T-helper 2 cell treated with Interferon-gamma antibody and Interleukin-4, amounts not matched to agents 100 ng/mL and 5 ng/mL, for 36 hours (primary cell): ENCODE measurements around the gene ROBO3. TPM values are rescaled to one million over a fixed set of nuclear protein-coding genes. Genes with fewer than 3 reads are reported as not detected.

Experiments
- intact Hi-C: fragments of 100-400 bp; cut with micrococcal nuclease; formaldehyde crosslinking; loops from one replicate; pipeline ENCODE4 v1.15.1; 2023
- total RNA-seq: library from RNA; stranded (reverse); gene quantifications from 2 replicates; pipeline ENCODE4 v1.2.3, GENCODE V29; 2022

The ROBO3 gene
- total RNA-seq, 1 donor from 2014 or later, result 6.8 TPM

DNA sequence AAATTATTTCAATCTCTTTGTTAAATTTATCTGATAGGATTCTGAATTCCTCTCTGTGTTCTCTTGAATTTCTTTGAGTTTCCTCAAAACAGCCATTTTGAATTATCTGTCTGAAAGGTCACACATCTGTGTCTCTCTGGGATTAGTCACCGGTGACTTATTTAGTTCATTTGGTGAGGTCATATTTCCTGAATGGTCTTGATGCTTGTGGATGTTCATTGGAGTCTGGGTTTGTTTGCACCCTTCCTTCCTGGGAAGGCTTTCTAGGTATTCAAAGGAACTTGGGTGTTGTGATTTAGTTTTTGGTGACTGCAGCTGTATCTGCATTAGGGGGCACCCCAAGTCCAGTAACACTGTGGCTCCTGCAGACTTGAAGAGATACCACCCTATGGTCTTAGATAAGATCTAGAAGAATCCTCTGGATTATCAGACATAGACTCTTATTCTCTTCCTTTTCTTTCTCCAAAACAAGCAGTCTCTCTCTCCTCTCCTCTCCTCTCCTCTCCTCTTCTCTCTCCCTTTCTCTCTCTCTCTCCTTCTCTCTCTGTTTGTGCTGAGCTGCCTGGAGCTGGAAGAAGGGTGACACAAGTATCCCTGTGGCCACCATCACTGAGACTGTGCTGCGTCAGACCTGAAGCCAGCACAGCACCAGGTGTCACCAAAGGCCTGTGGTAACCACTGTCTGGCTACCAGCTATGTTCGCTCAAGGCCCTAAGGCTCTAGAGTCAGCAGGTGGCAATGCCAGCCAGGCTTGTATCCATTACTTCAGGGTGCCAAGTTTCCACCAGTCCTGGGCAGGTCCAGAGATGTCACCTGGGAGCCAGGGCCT is 50.5 kb downstream of the ROBO3 start:
- intact Hi-C loops, result no loop called here

DNA sequence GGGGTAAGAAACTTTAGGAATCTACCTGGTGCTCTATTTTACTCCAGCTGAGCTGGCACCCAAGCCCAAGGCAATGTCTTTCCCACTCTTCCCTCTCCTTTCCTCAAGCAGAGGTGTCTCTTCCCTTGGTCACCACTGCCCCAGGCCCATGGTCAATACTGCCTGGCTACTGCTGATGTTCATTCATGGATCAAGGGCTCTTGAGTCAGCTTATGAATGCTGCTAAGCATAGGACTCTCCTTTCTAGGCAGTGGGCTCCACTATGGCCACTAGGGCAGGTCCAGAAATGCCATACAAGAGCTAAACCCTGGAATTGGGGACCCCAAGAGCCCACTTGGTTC is 51.1 kb downstream of the ROBO3 start:
- intact Hi-C loops, result no loop called here

DNA sequence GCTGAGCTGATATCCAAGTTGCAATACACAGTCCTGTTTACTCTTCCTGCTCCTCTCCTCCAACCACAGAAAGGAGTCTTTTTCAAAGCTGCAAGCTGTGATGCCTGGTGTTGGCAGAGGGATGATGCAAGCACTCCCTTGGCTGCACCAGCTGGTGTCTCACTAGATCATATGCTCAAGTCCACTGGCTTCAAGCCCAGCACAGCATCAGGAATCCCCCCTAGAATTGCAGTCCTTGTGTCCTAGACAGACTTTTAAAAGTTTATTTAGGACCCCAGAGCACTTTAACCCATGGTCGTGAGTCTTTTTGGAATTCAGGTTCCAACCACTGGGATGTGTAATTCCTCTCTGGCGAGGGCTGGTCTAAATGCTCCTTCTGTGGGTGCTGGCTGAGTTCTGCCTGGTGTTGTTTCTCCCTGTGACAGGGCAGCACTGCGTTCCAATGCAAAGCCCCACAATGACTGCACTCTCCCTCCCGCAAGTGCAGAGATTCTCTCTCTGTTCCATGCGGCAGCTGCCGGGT is 51.9 kb downstream of the ROBO3 start:
- intact Hi-C loops, result no loop called here

- intact Hi-C loops, result no loop called here
Measured at GRCh38 chr11:124918950-124919349, 53.7 kb downstream of the ROBO3 start, which contains the start of gene HEPN1. Gene HEPN1 (plus strand): TSS chr11:124919250.

GRCh38 chr11:124919898-124920297 is 54.7 kb downstream of the ROBO3 start:
- intact Hi-C loops, result no loop called here

DNA sequence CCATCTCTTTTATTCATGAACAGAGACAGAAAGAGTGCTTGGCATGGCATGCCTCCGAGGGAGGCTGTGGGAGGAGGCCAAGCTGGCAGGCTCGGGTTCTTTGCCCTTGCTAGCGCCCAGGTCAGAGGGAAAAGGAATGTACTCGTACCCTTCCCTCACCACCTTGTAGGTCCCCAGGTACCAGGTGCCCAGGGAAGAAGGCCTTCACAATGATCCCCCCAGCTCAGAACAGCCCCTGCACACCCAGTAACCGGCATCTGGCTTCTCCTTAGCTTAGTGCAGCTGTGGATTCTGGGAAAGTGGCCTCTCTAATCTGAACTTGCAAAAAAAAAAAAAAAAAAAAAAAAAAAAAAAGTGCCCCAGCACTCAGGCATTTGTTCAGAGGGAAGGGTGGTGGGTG is 55.1 kb downstream of the ROBO3 start:
- intact Hi-C loops, result no loop called here

- intact Hi-C loops, result no loop called here
Measured at GRCh38 chr11:124920870-124921609, 55.8 kb downstream of the ROBO3 start.

- intact Hi-C loops, result no loop called here
Measured at GRCh38 chr11:124922831-124923230, 57.6 kb downstream of the ROBO3 start.

GRCh38 chr11:124923296-124923695 is 58.1 kb downstream of the ROBO3 start:
- intact Hi-C loops, result no loop called here

DNA sequence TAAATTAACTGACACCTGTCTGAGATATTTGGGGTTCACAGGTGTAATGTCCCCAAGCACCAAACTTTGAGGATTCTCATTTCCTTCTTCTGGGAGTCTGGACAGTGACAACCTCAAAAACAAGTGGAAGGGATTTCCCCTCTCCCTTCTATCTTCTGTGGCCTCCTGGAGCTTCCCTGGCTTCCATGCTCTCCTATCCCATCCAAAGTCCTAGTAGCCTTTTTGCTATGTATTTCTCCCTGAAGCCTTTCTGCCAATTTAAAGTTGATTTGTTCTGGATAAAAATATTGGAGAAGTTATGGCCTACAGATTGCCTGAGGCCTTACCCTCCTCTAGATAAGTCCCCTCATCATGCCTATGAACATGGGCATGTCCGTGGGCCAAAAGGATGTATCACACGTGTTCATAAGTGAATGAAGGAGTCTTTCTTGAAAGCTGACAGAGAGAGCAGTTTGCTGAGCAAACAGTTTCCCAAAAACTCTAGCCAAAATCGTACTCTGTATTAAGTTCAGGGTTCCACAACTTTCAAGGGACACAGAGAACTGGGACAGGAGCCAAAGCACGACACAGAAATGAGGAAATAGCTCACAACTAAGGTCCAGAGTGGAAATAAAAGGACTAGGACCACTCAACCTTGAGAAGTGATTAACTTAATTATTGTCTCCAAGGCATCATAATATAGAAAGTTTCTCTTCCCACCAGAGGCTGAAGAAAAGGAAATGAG is 63.9 kb downstream of the ROBO3 start:
- intact Hi-C loops, result no loop called here

- intact Hi-C loops, result no loop called here
Measured at GRCh38 chr11:124930799-124931198, 65.6 kb downstream of the ROBO3 start.

Other genes starting within 250 kb of the ROBO3 start
- 36.3 and 38.7 TPM in 2 replicates for gene TBRG1, start 242.6 kb upstream of the ROBO3 start, total RNA-seq
- 5.2 and 5.5 TPM in 2 replicates for gene SIAE, start 191.7 kb upstream of the ROBO3 start, total RNA-seq
- 2.3 and 2.7 TPM in 2 replicates for gene SPA17, start 191.5 kb upstream of the ROBO3 start, total RNA-seq
- gene NRGN, start 125.5 kb upstream of the ROBO3 start, total RNA-seq, result 5.7 and 5.8 TPM in 2 replicates
- gene VSIG2, start 113.2 kb upstream of the ROBO3 start, total RNA-seq, result 0.18 TPM in 1 of 2 replicates, not detected in the other
- gene ESAM, start 103.1 kb upstream of the ROBO3 start, total RNA-seq, result 0.50 and 0.73 TPM in 2 replicates
- 11.9 and 12.8 TPM in 2 replicates for gene MSANTD2, start 65.0 kb upstream of the ROBO3 start, total RNA-seq
- 0.11 and 0.20 TPM in 2 replicates for gene ROBO4, start 32.4 kb downstream of the ROBO3 start, total RNA-seq
- gene HEPN1, start 53.8 kb downstream of the ROBO3 start, total RNA-seq, result not detected in 2 replicates
- gene HEPACAM, start 70.6 kb downstream of the ROBO3 start, total RNA-seq, result not detected in 2 replicates
- 9.3 and 9.5 TPM in 2 replicates for gene CCDC15, start 88.8 kb downstream of the ROBO3 start, total RNA-seq
- 0.66 and 1.4 TPM in 2 replicates for gene SLC37A2, start 197.9 kb downstream of the ROBO3 start, total RNA-seq
- 17.5 and 18.3 TPM in 2 replicates for gene TMEM218, start 246.2 kb downstream of the ROBO3 start, total RNA-seq